ENCODE results near the gene BTG3. TPM values are rescaled to one million over a fixed set of nuclear protein-coding genes. Genes with fewer than 3 reads are reported as not detected.

The BTG3 gene
- total and polyA plus RNA-seq, 9 of the 15 experiments (the other 6 are each of a cell fraction or from before 2014, with no cell fraction given): 11.7 to 43.0 (median 29.7) TPM

- peaks cover 0 to 4% of the 10 kb centered on the region in 2 experiments; a peak in 2 of 5 replicates for H3K27me3 ChIP-seq (ENCODE audit: control insufficient read depth in 2 of 2, insufficient read depth in 2 of 2, low read length in 2 of 2)
- H2AFZ ChIP-seq (ENCODE audit: low read depth, low read length): no peak overlapping the region
- no peaks in the 10 kb centered on the region for H3K79me2 ChIP-seq (ENCODE audit: control insufficient read depth, insufficient read depth, low read length)
- ChIA-PET CTCF (ENCODE audit: low intra/inter-chr PET ratio) (no interaction called here), POLR2A (no interaction called here)
- intact Hi-C loops (cut with micrococcal nuclease) (loop anchor here (10.0 kb wide), 1 partner anchor 168 kb away; no protein-coding TSS in a partner anchor), in situ Hi-C loops (cut with MboI) (no loop called here)
- no peak for ATAC-seq
- no peaks in the 10 kb centered on the region for H3K36me3 ChIP-seq (ENCODE audit: control insufficient read depth, insufficient read depth, low read length)
- no peak overlapping the region for H3K27ac ChIP-seq (ENCODE audit: extremely low read depth, low read depth, low read length)
- no peak overlapping the region for H3K4me3 ChIP-seq
- FAIRE-seq: no peak
- H3K4me2 ChIP-seq (ENCODE audit: insufficient read depth, low read length): no peak overlapping the region
- H3K4me1 ChIP-seq (replicated peaks in 1 of 2; ENCODE audit: control insufficient read depth in 2 of 2, insufficient read depth in 2 of 2, low read length in 2 of 2): no peaks in the 10 kb centered on the region
- H3K9me1 ChIP-seq (ENCODE audit: control insufficient read depth, insufficient read depth, low read length): no peaks in the 10 kb centered on the region
- H3K9ac ChIP-seq (ENCODE audit: insufficient read depth in 1 of 2, low read depth in 2 of 2, low read length in 2 of 2): no peak overlapping the region
- no peaks in the 10 kb centered on the region for H3K9me3 ChIP-seq (replicated peaks; ENCODE audit: control insufficient read depth, insufficient read depth, low read depth, low read length)
- no peaks in the 10 kb centered on the region for H4K20me1 ChIP-seq (replicated peaks; ENCODE audit: control insufficient read depth, insufficient read depth, low read length)
- no peak for DNase-seq (ENCODE audit: extremely low read depth in 1 of 4, low spot score in 3 of 4)
- BruUV-seq (replicated peaks): no TSS peak
- no peak for TF ChIP-seq ZBTB49 (CRISPR knock-in tag; IDR thresholded peaks at IDR 0.05; ENCODE audit: borderline replicate concordance)
- TF ChIP-seq NR0B1 (IDR thresholded peaks at IDR 0.05; ENCODE audit: partially characterized antibody): no peak
- TF ChIP-seq CBX8 (IDR thresholded peaks at IDR 0.05; ENCODE audit: borderline replicate concordance, extremely low read depth, low read depth, low read length, poor library complexity, severe bottlenecking): no peak
- no peak for TF ChIP-seq ETS2 (tag; IDR thresholded peaks at IDR 0.05; ENCODE audit: borderline replicate concordance, poor library complexity, severe bottlenecking)
- no peak for TF ChIP-seq ZNF584 (CRISPR knock-in tag; IDR thresholded peaks at IDR 0.05; ENCODE audit: low read depth)
- TF ChIP-seq FOXA1 (IDR thresholded peaks at IDR 0.05; ENCODE audit: borderline replicate concordance): no peak
- no peak for TF ChIP-seq DMBX1 (CRISPR knock-in tag; IDR thresholded peaks at IDR 0.05; ENCODE audit: borderline replicate concordance)
These were observed 60.3 kb downstream of the BTG3 start for GRCh38 chr21:17552410-17552809.

Measured in K562 (cell line).